ENCODE measurements around the gene LPAR1. TPM values are rescaled to one million over a fixed set of nuclear protein-coding genes. Genes with fewer than 3 reads are reported as not detected.
"Not testable (repeated sequence)": the region's sequence is repeated elsewhere in the genome, so short reads cannot be mapped to it uniquely, and the experiment has no call there.

Gene LPAR1
- total RNA-seq, 2 donors from 2014 or later, result 25.7 to 28.0 TPM

DNA sequence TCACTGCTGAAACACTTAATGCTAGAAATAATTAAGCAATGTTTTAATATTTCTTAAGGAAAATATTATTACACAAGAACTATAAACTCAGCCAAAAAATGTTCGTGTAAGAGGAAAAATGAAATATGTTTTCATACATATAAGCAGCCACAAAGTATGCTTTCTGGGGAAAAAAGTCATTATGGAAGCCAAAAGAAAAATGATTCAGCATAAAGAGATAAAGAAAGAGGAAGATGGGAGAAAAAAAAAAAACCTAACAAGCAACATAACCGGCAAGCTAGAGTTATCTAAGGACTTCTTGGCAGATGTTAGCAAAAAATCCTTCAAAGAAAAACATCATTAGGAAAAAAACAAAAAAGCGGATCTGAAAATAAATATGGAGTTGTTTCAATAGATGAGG is 190.6 kb downstream of the LPAR1 start:
- intact Hi-C loops (cut with DNase I, micrococcal nuclease), result no loop called here

DNA sequence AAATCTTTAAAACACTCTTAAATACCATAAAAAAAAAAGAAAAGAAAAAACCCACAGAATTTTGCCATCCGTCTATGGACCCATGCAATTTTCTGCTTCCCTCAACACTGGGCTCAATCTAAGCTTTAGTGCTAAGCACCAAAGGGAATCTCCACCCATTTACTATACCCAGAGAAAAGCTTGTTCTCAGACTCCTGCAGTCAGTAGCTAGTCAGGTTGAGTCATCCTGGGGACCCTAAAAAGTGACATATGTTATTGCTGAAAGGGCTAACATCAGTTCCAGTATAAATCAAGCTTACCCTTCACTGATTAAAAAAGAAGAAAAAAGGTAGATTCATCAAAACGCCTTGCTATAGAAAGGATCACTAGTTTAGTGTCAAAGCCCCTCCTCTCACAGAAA is 192.1 kb downstream of the LPAR1 start:
- ATAC-seq, result no peak
- intact Hi-C loops (cut with DNase I, micrococcal nuclease), result no loop called here

More for the DNA sequence above, 190.6 kb downstream of the LPAR1 start:
- ATAC-seq (no peak), DNase-seq (no peak)

DNA sequence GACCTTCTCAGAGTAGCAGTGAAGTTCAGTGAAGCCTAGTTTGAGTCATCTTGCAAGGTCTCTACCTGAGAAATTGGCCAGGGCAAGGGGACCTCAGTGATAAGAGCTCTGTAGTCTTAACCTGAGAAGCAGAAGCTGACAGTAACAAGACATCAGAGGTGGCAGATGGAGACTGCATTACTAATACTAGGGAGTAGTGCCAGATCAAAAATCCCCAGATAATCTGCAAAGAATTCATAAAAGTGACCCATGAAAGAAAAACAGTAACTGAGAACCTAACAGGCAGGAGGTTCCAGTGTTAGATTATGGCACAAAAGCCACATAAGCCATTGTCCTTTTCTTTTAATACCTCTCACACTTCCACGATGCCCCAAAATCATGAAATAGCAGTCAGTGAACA is 194.1 kb downstream of the LPAR1 start:
- intact Hi-C loops (cut with DNase I, micrococcal nuclease), result no loop called here
- no peak for ATAC-seq
- no peak for DNase-seq

More for the DNA sequence above, 192.1 kb downstream of the LPAR1 start:
- no peak for DNase-seq

DNA sequence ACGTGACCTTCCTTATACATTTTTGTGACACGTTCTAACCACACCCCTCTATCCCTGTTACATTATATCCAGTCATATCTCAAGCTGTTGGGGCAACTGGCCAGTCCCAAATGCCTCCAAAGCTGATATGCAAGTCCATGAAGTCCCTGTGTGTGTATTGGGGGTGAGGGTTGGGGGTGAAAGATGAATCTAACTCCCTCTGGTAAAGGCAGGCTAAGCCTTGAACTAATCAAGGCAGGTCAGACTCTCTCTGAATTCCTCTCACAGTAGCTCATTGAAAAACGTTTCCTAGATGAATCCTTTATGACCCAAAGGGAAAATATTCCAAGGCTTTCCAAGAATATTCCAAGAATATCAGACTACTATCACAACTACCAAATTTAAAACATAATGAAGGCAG is 195.3 kb downstream of the LPAR1 start:
- ATAC-seq (no peak), DNase-seq (no peak)
- intact Hi-C loops (cut with DNase I, micrococcal nuclease), result no loop called here

DNA sequence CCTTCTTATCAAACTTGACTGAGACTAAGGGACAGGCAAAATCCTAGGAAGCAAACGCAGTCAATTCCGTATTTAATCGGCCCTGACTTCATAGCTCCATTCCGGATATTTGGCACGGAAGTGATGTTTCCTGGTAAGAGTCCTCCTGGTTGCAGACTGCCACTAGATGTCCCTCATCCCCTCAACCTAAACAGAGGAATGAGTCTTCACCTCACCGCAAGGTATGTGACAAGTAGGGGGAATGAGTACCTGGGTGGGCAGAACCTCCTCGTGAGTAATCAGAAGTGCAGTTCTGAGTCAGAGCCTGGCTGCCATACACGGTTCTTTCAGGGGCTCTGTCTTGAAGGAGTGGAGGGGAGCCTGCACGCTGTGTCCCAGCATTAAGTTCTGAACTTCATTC is 196.1 kb downstream of the LPAR1 start:
- intact Hi-C loops (cut with DNase I, micrococcal nuclease), result no loop called here
- ATAC-seq, result peak; percentile 38
- no peak for DNase-seq

DNA sequence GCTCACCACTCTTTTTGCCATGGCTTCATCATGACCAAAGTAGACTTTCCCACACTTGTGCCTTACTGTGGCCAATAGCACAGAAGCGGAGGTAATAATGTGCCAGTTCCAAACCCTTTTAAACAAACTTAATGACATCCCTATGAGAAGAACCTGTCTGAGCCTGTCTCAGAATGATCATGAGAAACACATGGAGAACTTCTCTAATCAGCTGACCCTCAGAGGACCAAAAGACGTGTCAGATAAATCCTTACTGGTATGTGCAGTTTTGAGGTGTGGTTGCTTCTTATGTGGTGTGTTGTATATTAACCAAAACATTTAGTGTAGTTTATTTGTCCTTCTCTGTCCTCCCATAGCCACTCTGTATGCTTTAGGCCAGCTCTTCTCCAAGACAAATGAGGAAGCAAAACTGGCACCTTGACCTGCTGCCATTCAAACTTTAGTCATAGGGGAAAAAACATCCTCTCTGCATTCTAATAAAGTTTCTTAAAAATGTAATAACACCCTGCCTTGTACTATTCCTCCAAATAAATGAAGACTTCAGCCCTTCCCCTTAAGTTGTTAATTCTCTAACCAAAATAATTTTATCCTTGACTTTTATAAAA is 200.8 kb downstream of the LPAR1 start:
- ATAC-seq, result no peak
- intact Hi-C loops (cut with DNase I, micrococcal nuclease), result no loop called here

DNA sequence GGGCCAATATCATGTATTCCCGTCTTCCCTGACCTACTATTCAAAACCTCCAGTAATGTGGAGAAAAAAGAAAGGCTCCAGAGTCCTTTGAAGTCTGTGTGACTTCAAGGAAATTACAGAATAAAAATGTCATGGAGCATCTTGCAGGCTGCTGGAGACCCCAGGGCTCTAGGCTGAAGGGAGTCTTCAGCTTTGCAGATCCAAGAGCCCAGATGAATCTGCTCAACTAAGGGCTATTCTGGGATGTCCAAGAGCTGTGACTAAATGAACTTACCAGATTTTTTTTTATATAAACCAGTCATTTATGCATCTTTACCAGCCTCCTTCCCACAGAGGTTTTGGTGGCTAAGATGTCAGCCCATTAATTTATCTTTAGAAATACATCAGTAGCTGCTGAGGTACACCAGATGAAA is 202.4 kb downstream of the LPAR1 start:
- no peak for ATAC-seq
- no peak for DNase-seq
- intact Hi-C loops (cut with DNase I, micrococcal nuclease), result no loop called here

More for the DNA sequence above, 200.8 kb downstream of the LPAR1 start:
- no peak for DNase-seq

DNA sequence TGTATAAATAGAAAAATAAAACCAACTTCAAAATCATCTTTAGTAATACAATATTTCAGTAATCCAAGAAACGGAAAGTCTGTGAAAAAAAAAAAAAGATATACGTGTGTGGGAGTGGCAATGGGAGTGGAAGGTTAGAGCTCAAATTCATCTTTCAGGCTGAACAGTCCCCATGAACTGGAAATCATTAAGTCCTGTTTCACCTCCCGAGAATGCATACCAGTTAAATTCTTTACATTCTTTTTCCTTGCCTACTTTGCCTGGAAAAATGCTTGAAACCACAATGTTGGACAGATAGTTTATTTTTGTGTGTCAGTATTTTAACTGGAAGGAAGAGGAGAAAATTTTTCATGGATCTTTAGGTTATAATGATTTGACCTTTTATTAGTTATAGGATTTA is 202.9 kb downstream of the LPAR1 start:
- intact Hi-C loops (cut with DNase I, micrococcal nuclease), result no loop called here
- no peak for DNase-seq
- no peak for ATAC-seq

DNA sequence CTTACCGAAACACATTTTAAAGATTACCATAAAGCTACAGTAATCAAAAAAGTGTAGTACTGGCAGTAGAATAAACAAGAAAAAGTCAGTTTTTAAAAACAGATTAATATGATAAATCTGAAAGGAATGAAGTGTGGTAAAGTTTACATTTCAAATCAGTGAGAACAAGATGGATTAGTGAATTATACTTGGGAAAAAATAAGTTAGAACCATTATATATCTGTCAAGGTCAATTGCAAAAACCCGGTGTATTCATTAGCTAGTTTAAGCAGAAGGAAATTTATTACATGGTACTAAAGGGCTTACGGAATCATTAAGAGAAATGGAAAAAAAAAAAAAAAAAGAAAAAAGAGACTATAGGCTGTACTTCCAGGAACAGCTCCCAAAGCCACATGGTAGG is 205.3 kb downstream of the LPAR1 start:
- ATAC-seq (no peak), DNase-seq (no peak)
- intact Hi-C loops (cut with DNase I, micrococcal nuclease), result no loop called here

DNA sequence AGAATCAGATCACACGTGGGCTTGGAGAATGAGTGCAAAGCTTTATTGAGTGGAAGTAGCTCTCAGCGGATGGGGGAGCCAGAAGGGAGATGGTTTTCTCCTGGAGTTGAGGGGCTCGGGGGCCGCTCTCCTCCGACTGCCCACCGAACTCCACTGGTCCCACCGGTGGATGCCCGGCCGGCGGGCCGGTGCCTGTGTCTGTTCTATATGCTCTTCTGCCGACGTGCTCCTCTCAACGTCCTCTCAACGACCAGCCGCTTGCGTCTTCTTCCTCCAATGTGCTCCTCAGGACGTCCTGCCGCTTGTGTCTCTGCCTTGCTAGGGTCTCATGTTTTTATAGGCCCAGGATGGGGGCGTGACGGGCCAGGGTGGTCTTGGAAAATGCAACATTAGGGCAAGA is 207.8 kb downstream of the LPAR1 start:
- ATAC-seq (no peak), DNase-seq (no peak)
- intact Hi-C loops (cut with DNase I, micrococcal nuclease), result no loop called here

DNA sequence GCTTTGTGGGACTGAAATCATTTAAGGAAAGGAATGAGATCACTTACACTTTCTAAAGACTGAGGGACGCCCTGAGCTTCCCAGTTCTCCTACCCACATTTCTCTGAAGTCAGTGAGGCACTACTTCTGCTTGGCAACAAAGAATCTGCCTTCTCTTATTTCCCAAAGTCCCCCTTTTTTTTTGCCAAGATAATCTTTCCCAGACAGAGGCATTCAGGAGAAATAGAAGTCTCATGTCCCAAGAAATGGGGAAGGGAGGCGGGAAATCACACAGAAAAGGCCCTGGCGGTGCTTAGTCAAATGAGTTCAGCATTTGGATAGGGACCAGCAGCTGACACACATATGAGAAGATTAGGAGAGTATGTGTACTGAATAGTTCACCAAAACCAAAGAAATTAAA is 210.0 kb downstream of the LPAR1 start:
- ATAC-seq, result no peak

DNA sequence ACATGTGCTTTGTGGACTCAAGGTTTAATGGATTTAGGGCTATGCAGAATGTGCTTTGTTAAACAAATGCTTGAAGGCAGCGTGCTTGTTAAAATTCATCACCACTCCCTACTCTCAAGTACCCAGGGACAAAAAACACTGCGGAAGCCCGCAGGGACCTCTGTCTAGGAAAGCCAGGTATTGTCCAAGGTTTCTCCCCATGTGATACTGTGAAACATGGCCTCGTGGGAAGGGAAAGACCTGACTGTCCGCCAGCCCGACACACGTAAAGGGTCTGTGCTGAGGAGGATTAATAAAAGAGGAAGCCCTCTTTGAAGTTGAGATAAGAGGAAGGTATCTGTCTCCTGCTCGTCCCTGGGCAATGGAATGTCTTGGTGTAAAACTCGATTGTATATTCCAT is 211.9 kb downstream of the LPAR1 start:
- ATAC-seq; DNase-seq; intact Hi-C loops (cut with DNase I, micrococcal nuclease): not testable (repeated sequence)

More for the DNA sequence above, 210.0 kb downstream of the LPAR1 start:
- intact Hi-C loops (cut with DNase I, micrococcal nuclease), result no loop called here
- no peak for DNase-seq

DNA sequence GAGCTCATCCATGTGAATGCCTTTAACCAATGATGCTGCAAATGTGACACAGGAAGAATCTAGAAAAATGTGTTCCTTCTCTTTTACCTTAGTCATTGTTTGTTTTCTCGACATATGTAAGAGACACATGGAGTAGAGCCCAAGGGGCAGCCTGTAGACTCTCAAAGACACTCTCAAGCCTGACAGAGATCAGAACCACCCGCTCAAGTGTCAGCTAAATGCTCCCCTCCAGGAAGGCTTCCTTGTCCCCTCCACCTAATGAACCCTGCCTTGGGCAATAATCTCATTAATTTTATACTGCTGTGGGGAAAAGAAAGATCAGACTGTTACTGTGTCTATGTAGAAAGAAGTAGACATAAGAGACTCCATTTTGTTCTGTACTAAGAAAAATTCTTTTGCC is 212.3 kb downstream of the LPAR1 start:
- ATAC-seq (no peak), DNase-seq (no peak)
- intact Hi-C loops (cut with DNase I, micrococcal nuclease), result no loop called here

DNA sequence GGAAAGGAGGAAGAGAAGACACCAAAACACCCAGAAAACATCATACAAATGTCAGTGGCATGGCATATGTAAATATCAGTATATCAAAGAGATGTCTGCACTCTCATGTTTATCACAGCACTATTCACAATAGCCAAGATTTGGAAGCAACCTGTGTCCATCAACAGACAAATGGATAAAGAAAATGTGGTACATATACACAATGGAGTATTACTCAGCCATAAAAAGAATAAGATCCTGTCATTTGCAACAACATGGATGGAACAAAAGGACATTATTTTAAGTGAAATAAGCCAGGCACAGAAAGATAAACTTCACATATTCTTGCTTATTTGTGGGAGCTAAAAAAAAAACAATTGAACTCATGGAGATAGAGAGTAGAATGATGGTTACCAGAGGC is 213.1 kb downstream of the LPAR1 start:
- intact Hi-C loops (cut with DNase I, micrococcal nuclease); DNase-seq: not testable (repeated sequence)

More for the DNA sequence above, 213.1 kb downstream of the LPAR1 start:
- ATAC-seq, result not testable (repeated sequence)
